H1 (cell line): ENCODE measurements around the gene ZNF555. TPM values are rescaled to one million over a fixed set of nuclear protein-coding genes. Genes with fewer than 3 reads are reported as not detected.

Experiments
- CTCF ChIA-PET: fragments of 300-600 bp; sonication (Branson Sonifier 250); formaldehyde crosslinking; loops from one replicate; lab custom pipeline; 2021; ENCODE audit not compliant: partially characterized antibody; lab: Charles Lee
- POLR2A ChIA-PET: fragments of 300-600 bp; sonication (Branson Sonifier 250); formaldehyde crosslinking; loops from one replicate; lab custom pipeline; 2021; ENCODE audit warnings: inconsistent platforms; ENCODE audit not compliant: partially characterized antibody; lab: Charles Lee
- DNase-seq, 2 experiments: peaks; one replicate each; pipeline versions ENCODE4 v3.0.0 to v3.0.0-alpha.2; 2010 to 2022; ENCODE audit warnings: low spot score in 2 of 2, low read depth in 1 of 2, mixed read lengths in 1 of 2
- FAIRE-seq: peaks from 2 replicates; lab custom pipeline; 2011; peaks lifted over from hg19 to GRCh38; lab: Jason Lieb, UNC
- H2AFZ ChIP-seq: 2 replicates; pipeline ENCODE4 v1.8.1; 2012; ENCODE audit warnings: low read length, inconsistent platforms
- H2AK5ac ChIP-seq: 2 replicates; pipeline ENCODE4 v1.6.1; 2013; ENCODE audit warnings: low read depth, low read length
- H2BK120ac ChIP-seq: replicated peaks from 2 replicates; pipeline ENCODE3; 2013; ENCODE audit warnings: low read depth, low read length, inconsistent platforms
- H2BK12ac ChIP-seq: 2 replicates; pipeline ENCODE4 v1.6.1; 2013; ENCODE audit warnings: low read depth, low read length
- H2BK15ac ChIP-seq: 2 replicates; pipeline ENCODE4 v1.6.1; 2013; ENCODE audit warnings: low read length
- H2BK20ac ChIP-seq: 2 replicates; pipeline ENCODE4 v1.6.1; 2013; ENCODE audit warnings: low read length
- H2BK5ac ChIP-seq: 2 replicates; pipeline ENCODE4 v1.6.1; 2013; ENCODE audit warnings: low read depth, low read length
- H3K14ac ChIP-seq: 2 replicates; pipeline ENCODE4 v1.6.1; 2013; ENCODE audit warnings: inconsistent platforms; ENCODE audit not compliant: insufficient read length
- H3K18ac ChIP-seq: 2 replicates; pipeline ENCODE4 v1.6.1; 2013; ENCODE audit warnings: low read length; ENCODE audit errors: extremely low read depth
- H3K23ac ChIP-seq: 2 replicates; pipeline ENCODE4 v1.6.1; 2013; ENCODE audit warnings: inconsistent platforms; ENCODE audit not compliant: insufficient read length
- H3K23me2 ChIP-seq: 2 replicates; pipeline ENCODE4 v1.6.1; 2013; ENCODE audit warnings: low read depth, low read length
- H3K27ac ChIP-seq: 2 replicates; pipeline ENCODE4 v1.6.1; 2011; ENCODE audit warnings: low read depth, low read length, inconsistent platforms
- H3K27me3 ChIP-seq, 4 experiments: replicated peaks in 1 of 4; 1 replicate in 1 of 4; 2 replicates in 3 of 4; pipeline versions ENCODE4 v1.6.1 to v1.8.1; 2011 to 2013; ENCODE audit warnings: low read length in 3 of 4, mild to moderate bottlenecking in 3 of 4, inconsistent platforms in 2 of 4, mixed read lengths in 2 of 4, moderate library complexity in 1 of 4; ENCODE audit not compliant: control insufficient read depth in 3 of 4, insufficient read depth in 3 of 4; ENCODE audit errors: extremely low read depth in 1 of 4
- H3K36me3 ChIP-seq, 4 experiments: 2 replicates each; pipeline versions ENCODE4 v1.6.1 to v1.8.1; 2011 to 2013; ENCODE audit warnings: mild to moderate bottlenecking in 4 of 4, low read length in 3 of 4, moderate library complexity in 2 of 4, control low read depth in 1 of 4, inconsistent platforms in 1 of 4; ENCODE audit not compliant: insufficient read depth in 4 of 4, control insufficient read depth in 2 of 4
- H3K4ac ChIP-seq: replicated peaks from 2 replicates; pipeline ENCODE3; 2013; ENCODE audit warnings: low read length, low read depth, mixed read lengths, inconsistent platforms; ENCODE audit not compliant: insufficient read length
- H3K4me1 ChIP-seq, 4 experiments: replicated peaks in 1 of 4; 1 replicate in 1 of 4; 2 replicates in 3 of 4; pipeline versions ENCODE4 v1.6.1 to v1.8.1; 2011 to 2013; ENCODE audit warnings: low read length in 3 of 4, inconsistent platforms in 2 of 4, mixed read lengths in 1 of 4; ENCODE audit not compliant: insufficient read depth in 4 of 4, control insufficient read depth in 3 of 4
- H3K4me2 ChIP-seq, 2 experiments: 2 replicates each; pipeline versions ENCODE4 v1.6.1 to v1.8.1; 2011 to 2013; ENCODE audit warnings: low read depth in 2 of 2, low read length in 2 of 2, control low read depth in 1 of 2, inconsistent platforms in 1 of 2, mild to moderate bottlenecking in 1 of 2; ENCODE audit not compliant: insufficient read depth in 1 of 2
- H3K4me3 ChIP-seq, 4 experiments: fragments of 200-600, 300-600 bp in 1 of 4; sonication (generic), shearing (Covaris generic), sonication (Bioruptor Twin) in 1 of 4; 2 replicates each; pipeline versions ENCODE4 v1.5.1 to v1.8.1; 2011 to 2016; ENCODE audit warnings: low read length in 4 of 4, low read depth in 3 of 4, control low read depth in 2 of 4, inconsistent platforms in 2 of 4, mild to moderate bottlenecking in 2 of 4, mixed read lengths in 1 of 4, moderate library complexity in 1 of 4; ENCODE audit not compliant: insufficient read depth in 2 of 4; ENCODE audit errors: extremely low read depth in 1 of 4
- H3K56ac ChIP-seq: replicated peaks from 2 replicates; pipeline ENCODE3; 2013; ENCODE audit warnings: low read depth, mild to moderate bottlenecking, mixed read lengths, low read length, inconsistent platforms; ENCODE audit not compliant: insufficient read length
- H3K79me1 ChIP-seq: 2 replicates; pipeline ENCODE4 v1.6.1; 2013; ENCODE audit warnings: low read depth, low read length, control low read depth
- H3K79me2 ChIP-seq, 2 experiments: 2 replicates each; pipeline versions ENCODE4 v1.6.1 to v1.8.1; 2012 to 2013; ENCODE audit warnings: low read length in 2 of 2, mild to moderate bottlenecking in 2 of 2, inconsistent platforms in 1 of 2; ENCODE audit not compliant: insufficient read depth in 2 of 2, control insufficient read depth in 1 of 2
- H3K9ac ChIP-seq, 4 experiments: replicated peaks in 1 of 4; 1 replicate in 1 of 4; 2 replicates in 3 of 4; pipeline versions ENCODE4 v1.6.1 to v1.8.1; 2011 to 2013; ENCODE audit warnings: low read depth in 3 of 4, low read length in 3 of 4, control low read depth in 2 of 4, mild to moderate bottlenecking in 2 of 4, moderate library complexity in 2 of 4, inconsistent platforms in 1 of 4; ENCODE audit errors: extremely low read depth in 1 of 4
- H3K9me3 ChIP-seq, 2 experiments: 2 replicates each; pipeline versions ENCODE4 v1.6.1 to v1.8.1; 2012 to 2013; ENCODE audit warnings: mild to moderate bottlenecking in 2 of 2, moderate library complexity in 2 of 2, control low read depth in 1 of 2, inconsistent platforms in 1 of 2, low read depth in 1 of 2, low read length in 1 of 2, mixed read lengths in 1 of 2; ENCODE audit not compliant: insufficient read depth in 2 of 2
- H4K20me1 ChIP-seq, 2 experiments: replicated peaks in 1 of 2; 2 replicates each; pipeline versions ENCODE3 to v1.8.1; 2011 to 2013; ENCODE audit warnings: inconsistent platforms in 2 of 2, low read length in 2 of 2, mild to moderate bottlenecking in 1 of 2; ENCODE audit not compliant: insufficient read depth in 2 of 2, control insufficient read depth in 1 of 2
- H4K5ac ChIP-seq: 2 replicates; pipeline ENCODE4 v1.6.1; 2013; ENCODE audit warnings: low read length, low read depth, mixed read lengths, inconsistent platforms; ENCODE audit not compliant: insufficient read length
- H4K8ac ChIP-seq: 2 replicates; pipeline ENCODE4 v1.8.0; 2013; ENCODE audit warnings: mild to moderate bottlenecking, moderate library complexity, low read length, inconsistent platforms; ENCODE audit not compliant: insufficient read depth; ENCODE audit errors: extremely low read depth
- H4K91ac ChIP-seq: replicated peaks from 2 replicates; pipeline ENCODE3; 2013; ENCODE audit warnings: low read length, mixed read lengths, inconsistent platforms; ENCODE audit not compliant: insufficient read length
- CEBPB ChIP-seq: IDR thresholded peaks from 2 replicates; pipeline ENCODE4 v1.6.1; 2012; ENCODE audit warnings: low read depth, low read length
- GTF2F1 ChIP-seq: IDR thresholded peaks from 2 replicates; pipeline ENCODE4 v1.6.1; 2012; ENCODE audit warnings: low read depth, low read length, improper control_type of control experiment, borderline replicate concordance
- WGBS, 2 experiments: shearing (Covaris generic) in 1 of 2; methylation state at CpG; one replicate each; pipeline versions ENCODE4 v1.1.6 to v1.1.7; 2013 to 2015; ENCODE audit warnings: low lambda C conversion rate in 2 of 2, mixed read lengths in 2 of 2, inconsistent platforms in 1 of 2, low coverage in 1 of 2, missing lambda C conversion rate in 1 of 2; ENCODE audit not compliant: insufficient replicate concordance in 2 of 2, insufficient coverage in 1 of 2, insufficient read length in 1 of 2; ENCODE audit errors: extremely low coverage in 1 of 2, missing lambda C conversion rate in 1 of 2; 5-methylcytosine and 5-hydroxymethylcytosine counted together
- polyA plus RNA-seq, 7 experiments: library from polyadenylated mRNA; depleted of rRNA in 3 of 7; stranded (reverse) in 5 of 7; unstranded in 2 of 7; fragments of >200 nt in 5 of 7; fragments of 200-250 nt in 2 of 7; gene quantifications; 1 replicate in 5 of 7; 2 replicates in 1 of 7; 4 replicates in 1 of 7; pipeline versions ENCODE4 v1.2.1 to v1.2.3, GENCODE V29; 2011 to 2013; ENCODE audit warnings: missing spikeins in 2 of 7, mixed read lengths in 2 of 7
- total RNA-seq: library from RNA; stranded (reverse); fragmentation: NEBNext Ultra II Directional; extraction: Animal tissue kit (Norgen Biotek cat#: 25700); gene quantifications from 2 replicates; pipeline ENCODE4 v1.2.1, GENCODE V29; 2021
- TF ChIP-seq, protein P1 (sequence below): IDR thresholded peaks from 2 replicates; pipeline ENCODE4 v1.6.1; 2012; ENCODE audit warnings: inconsistent platforms

The ZNF555 gene
- total and polyA plus RNA-seq, 2 of the 8 experiments (the other 6 are each of a cell fraction or from before 2014, with no cell fraction given): 1.6 to 5.7 TPM

DNA sequence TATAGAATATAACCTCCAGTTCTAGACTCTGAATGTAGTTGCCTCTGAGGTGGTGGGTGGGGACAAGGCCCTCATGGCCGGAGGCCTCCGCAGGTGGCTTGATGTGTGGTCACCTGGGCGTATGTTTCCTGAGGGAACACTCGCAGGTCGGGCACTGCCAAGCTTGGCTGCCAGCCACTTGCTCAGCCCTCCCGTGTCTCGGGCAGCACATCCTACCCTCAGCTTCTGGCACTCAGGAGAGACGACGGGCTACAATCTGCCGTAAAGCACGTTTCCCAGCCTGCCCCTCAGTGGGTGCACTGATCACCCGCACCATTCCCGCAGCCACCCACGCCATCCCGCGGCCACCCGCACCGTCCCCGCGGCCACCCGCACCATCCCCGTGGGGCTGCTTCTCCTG lies 40.8 kb upstream of the ZNF555 start:
- H3K18ac ChIP-seq: no peak overlapping the region
- H3K14ac ChIP-seq: no peak overlapping the region
- H3K23me2 ChIP-seq: peaks cover 7% of the 10 kb centered on the region; the same call in 1 of the 2 replicates
- H3K23ac ChIP-seq: no peak overlapping the region
- TF ChIP-seq, protein P1, sequence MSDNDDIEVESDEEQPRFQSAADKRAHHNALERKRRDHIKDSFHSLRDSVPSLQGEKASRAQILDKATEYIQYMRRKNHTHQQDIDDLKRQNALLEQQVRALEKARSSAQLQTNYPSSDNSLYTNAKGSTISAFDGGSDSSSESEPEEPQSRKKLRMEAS: no peak
- TF ChIP-seq GTF2F1 (no peak), CEBPB (no peak)
- TF ChIP-seq, all 59 proteins: peak for 0
- peaks cover 11% of the 10 kb centered on the region for H3K79me1 ChIP-seq
- H2AK5ac ChIP-seq: no peak overlapping the region
- H3K4ac ChIP-seq: no peak overlapping the region
- no peak overlapping the region for H4K8ac ChIP-seq
- no peak overlapping the region for H3K27ac ChIP-seq
- POLR2A ChIA-PET: interaction anchor here (0.9 to 1.5 kb wide), 2 partner anchors 14 to 41 kb away, joined by 3 to 5 read pairs; partner anchors contain the start of gene ZNF555
- no peaks in the 10 kb centered on the region for H3K79me2 ChIP-seq
- H3K27me3 ChIP-seq: no peaks in the 10 kb centered on the region; a peak in 1 of 7 replicates
- no peak overlapping the region for H2BK12ac ChIP-seq
- H4K91ac ChIP-seq: no peak overlapping the region
- no peak overlapping the region for H2BK120ac ChIP-seq
- H3K4me2 ChIP-seq: no peak overlapping the region
- no peaks in the 10 kb centered on the region for H3K9me3 ChIP-seq
- no peak overlapping the region for H2BK20ac ChIP-seq
- no peak overlapping the region for H3K4me3 ChIP-seq
- no peak overlapping the region for H2BK5ac ChIP-seq
- DNase-seq (no peak), FAIRE-seq (no peak)
- no peak overlapping the region for H4K5ac ChIP-seq
- H2BK15ac ChIP-seq: no peak overlapping the region
- no peak overlapping the region for H3K9ac ChIP-seq
- no peak overlapping the region for H2AFZ ChIP-seq
- 98% methylated on average over 22 of the region's 22 CpGs; no CpG with 5 or more reads in 1 of the 2 experiments for WGBS, 2 experiments
- CTCF ChIA-PET: interaction anchor here (0.6 kb wide), 1 partner anchor 54 kb away, joined by 3 read pairs; no protein-coding TSS in a partner anchor
- H3K56ac ChIP-seq: no peak overlapping the region
- H4K20me1 ChIP-seq: peaks cover 10 to 31% of the 10 kb centered on the region in 2 experiments
- H3K36me3 ChIP-seq: peaks cover 19 to 64% (median 53%) of the 10 kb centered on the region in 4 experiments
- H3K4me1 ChIP-seq: no peaks in the 10 kb centered on the region; a peak in 2 of 7 replicates
